ENCODE measurements around the gene TIMP3. TPM values are rescaled to one million over a fixed set of nuclear protein-coding genes. Genes with fewer than 3 reads are reported as not detected.
A peak's percentile ranks its signal among the peaks of the same experiment; 100 is the strongest.

TIMP3 gene
- total and polyA plus RNA-seq, 2 donors (not counting 1 experiment from before 2014, with no cell fraction given): 242 to 375 TPM

- Histone ChIP-seq H3K4me3 (replicated peaks in 1 of 4; ENCODE audit: control extremely low read depth in 1 of 4, insufficient read depth in 1 of 4, low read depth in 3 of 4, low read length in 4 of 4) (no peak overlapping the region), H3K27ac (ENCODE audit: insufficient read depth, low read length) (no peak overlapping the region), H4K20me1 (ENCODE audit: control insufficient read depth, extremely low read depth, insufficient read depth, low read length) (no peaks in the 10 kb centered on the region), H3K9me3 (ENCODE audit: control insufficient read depth, insufficient read depth, low read depth, low read length) (no peaks in the 10 kb centered on the region), H3K4me1 (ENCODE audit: control insufficient read depth, extremely low read depth, insufficient read depth, low read length) (no peaks in the 10 kb centered on the region), H3K79me2 (ENCODE audit: control insufficient read depth, insufficient read depth, low read length) (no peaks in the 10 kb centered on the region), H2AFZ (ENCODE audit: low read length) (no peak overlapping the region), H3K4me2 (ENCODE audit: extremely low read depth, insufficient read depth, low read length) (no peak overlapping the region), H3K9ac (ENCODE audit: insufficient read depth, low read length) (no peak overlapping the region), H3K27me3 (ENCODE audit: control insufficient read depth, insufficient read depth, low read length) (no peaks in the 10 kb centered on the region), H3K36me3 (ENCODE audit: control insufficient read depth, insufficient read depth, low read length) (no peaks in the 10 kb centered on the region)
- no peak for DNase-seq (ENCODE audit: low read depth in 2 of 2)
- TF ChIP-seq CTCF (conservative IDR thresholded peaks at IDR 0.05 in 1 of 2, IDR thresholded peaks at IDR 0.05 in 1 of 2; ENCODE audit: low read depth in 1 of 2, low read length in 2 of 2) (no peak), EZH2 (IDR thresholded peaks at IDR 0.05; ENCODE audit: low read length, missing control alignments) (no peak)
Observed at GRCh38 chr22:32896891-32897290, 95.4 kb downstream of the TIMP3 start.

GRCh38 chr22:32897400-32897799 lies 95.9 kb downstream of the TIMP3 start:
- no peaks in the 10 kb centered on the region for H3K79me2 ChIP-seq (ENCODE audit: control insufficient read depth, insufficient read depth, low read length)
- H4K20me1 ChIP-seq (ENCODE audit: control insufficient read depth, extremely low read depth, insufficient read depth, low read length): no peaks in the 10 kb centered on the region
- no peak overlapping the region for H2AFZ ChIP-seq (ENCODE audit: low read length)
- no peak overlapping the region for H3K9ac ChIP-seq (ENCODE audit: insufficient read depth, low read length)
- DNase-seq (ENCODE audit: low read depth in 2 of 2): peak in 1 of 2 donors; percentile 91
- no peaks in the 10 kb centered on the region for H3K4me1 ChIP-seq (ENCODE audit: control insufficient read depth, extremely low read depth, insufficient read depth, low read length)
- H3K4me3 ChIP-seq (replicated peaks in 1 of 4; ENCODE audit: control extremely low read depth in 1 of 4, insufficient read depth in 1 of 4, low read depth in 3 of 4, low read length in 4 of 4): no peak overlapping the region
- TF ChIP-seq EZH2 (IDR thresholded peaks at IDR 0.05; ENCODE audit: low read length, missing control alignments): no peak
- TF ChIP-seq CTCF (conservative IDR thresholded peaks at IDR 0.05 in 1 of 2, IDR thresholded peaks at IDR 0.05 in 1 of 2; ENCODE audit: low read depth in 1 of 2, low read length in 2 of 2): no peak
- no peaks in the 10 kb centered on the region for H3K27me3 ChIP-seq (ENCODE audit: control insufficient read depth, insufficient read depth, low read length)
- no peak overlapping the region for H3K4me2 ChIP-seq (ENCODE audit: extremely low read depth, insufficient read depth, low read length)
- no peak overlapping the region for H3K27ac ChIP-seq (ENCODE audit: insufficient read depth, low read length)
- H3K9me3 ChIP-seq (ENCODE audit: control insufficient read depth, insufficient read depth, low read depth, low read length): no peaks in the 10 kb centered on the region
- H3K36me3 ChIP-seq (ENCODE audit: control insufficient read depth, insufficient read depth, low read length): no peaks in the 10 kb centered on the region

GRCh38 chr22:32900886-32901635 lies 99.6 kb downstream of the TIMP3 start:
- no peak for DNase-seq (ENCODE audit: low read depth in 2 of 2)

More at GRCh38 chr22:32900886-32901635, 99.6 kb downstream of the TIMP3 start:
- H3K9me3 ChIP-seq (ENCODE audit: control insufficient read depth, insufficient read depth, low read depth, low read length): no peaks in the 10 kb centered on the region
- no peaks in the 10 kb centered on the region for H3K79me2 ChIP-seq (ENCODE audit: control insufficient read depth, insufficient read depth, low read length)
- no peak overlapping the region for H3K4me3 ChIP-seq (replicated peaks in 1 of 4; ENCODE audit: control extremely low read depth in 1 of 4, insufficient read depth in 1 of 4, low read depth in 3 of 4, low read length in 4 of 4)
- TF ChIP-seq EZH2 (IDR thresholded peaks at IDR 0.05; ENCODE audit: low read length, missing control alignments) (no peak), CTCF (conservative IDR thresholded peaks at IDR 0.05 in 1 of 2, IDR thresholded peaks at IDR 0.05 in 1 of 2; ENCODE audit: low read depth in 1 of 2, low read length in 2 of 2) (no peak)
- no peak overlapping the region for H3K27ac ChIP-seq (ENCODE audit: insufficient read depth, low read length)
- H3K4me1 ChIP-seq (ENCODE audit: control insufficient read depth, extremely low read depth, insufficient read depth, low read length): no peaks in the 10 kb centered on the region
- no peak overlapping the region for H2AFZ ChIP-seq (ENCODE audit: low read length)
- H3K27me3 ChIP-seq (ENCODE audit: control insufficient read depth, insufficient read depth, low read length): no peaks in the 10 kb centered on the region
- no peaks in the 10 kb centered on the region for H4K20me1 ChIP-seq (ENCODE audit: control insufficient read depth, extremely low read depth, insufficient read depth, low read length)
- no peak overlapping the region for H3K4me2 ChIP-seq (ENCODE audit: extremely low read depth, insufficient read depth, low read length)
- H3K36me3 ChIP-seq (ENCODE audit: control insufficient read depth, insufficient read depth, low read length): no peaks in the 10 kb centered on the region
- H3K9ac ChIP-seq (ENCODE audit: insufficient read depth, low read length): no peak overlapping the region
